Parathyroid adenoma (tissue), 2 donors: ENCODE data around the gene STOX2.

Experiments
- H2AFZ ChIP-seq: fragments of 300-600 bp; sonication (generic); one replicate; pipeline ENCODE4 v1.7.0; 2017; ENCODE audit warnings: antibody characterized with exemption, mild to moderate bottlenecking
- H3K27ac ChIP-seq: fragments of 300-600 bp; sonication (generic); one replicate; pipeline ENCODE4 v1.7.0; 2017
- H3K27me3 ChIP-seq: fragments of 300-600 bp; sonication (generic); one replicate; pipeline ENCODE4 v1.7.0; 2017; ENCODE audit warnings: low read length; ENCODE audit not compliant: control insufficient read depth, insufficient read depth
- H3K36me3 ChIP-seq: fragments of 300-600 bp; sonication (generic); one replicate; pipeline ENCODE4 v1.7.0; 2017; ENCODE audit warnings: low read length; ENCODE audit not compliant: control insufficient read depth, insufficient read depth
- H3K4me1 ChIP-seq: fragments of 300-600 bp; sonication (generic); one replicate; pipeline ENCODE4 v1.7.0; 2017; ENCODE audit warnings: control low read depth
- H3K4me2 ChIP-seq: fragments of 300-600 bp; sonication (generic); one replicate; pipeline ENCODE4 v1.7.0; 2017; ENCODE audit warnings: low read length
- H3K4me3 ChIP-seq: fragments of 300-600 bp; sonication (generic); one replicate; pipeline ENCODE4 v1.7.0; 2017; ENCODE audit warnings: low read depth, low read length
- H3K79me2 ChIP-seq: fragments of 300-600 bp; sonication (generic); one replicate; pipeline ENCODE4 v1.7.0; 2017; ENCODE audit warnings: control low read depth
- H3K9ac ChIP-seq: fragments of 300-600 bp; sonication (generic); one replicate; pipeline ENCODE4 v1.7.0; 2017; ENCODE audit warnings: mild to moderate bottlenecking
- H3K9me3 ChIP-seq: fragments of 300-600 bp; sonication (generic); one replicate; pipeline ENCODE4 v1.7.0; 2017; ENCODE audit warnings: low read length; ENCODE audit not compliant: control insufficient read depth
- TF ChIP-seq, protein P1 (sequence below): fragments of 300-600 bp; sonication (generic); IDR thresholded peaks from one replicate; pipeline ENCODE4 v1.7.0; 2017; ENCODE audit warnings: antibody characterized with exemption, mild to moderate bottlenecking
- donor health status: primary hyperparathyroidism.

The STOX2 gene

GRCh38 chr4:183966371-183966770 is 61.3 kb downstream of the STOX2 start:
- H3K27me3 ChIP-seq = no peaks in the 10 kb centered on the region
- no peaks in the 10 kb centered on the region for H3K4me1 ChIP-seq
- no peak overlapping the region for H2AFZ ChIP-seq
- H3K4me2 ChIP-seq = no peak overlapping the region
- H3K9ac ChIP-seq = no peak overlapping the region
- no peak overlapping the region for H3K4me3 ChIP-seq
- H3K9me3 ChIP-seq = no peaks in the 10 kb centered on the region
- no peak overlapping the region for H3K27ac ChIP-seq
- no peaks in the 10 kb centered on the region for H3K36me3 ChIP-seq
- H3K79me2 ChIP-seq = peaks cover 2% of the 10 kb centered on the region
- TF ChIP-seq, protein P1, sequence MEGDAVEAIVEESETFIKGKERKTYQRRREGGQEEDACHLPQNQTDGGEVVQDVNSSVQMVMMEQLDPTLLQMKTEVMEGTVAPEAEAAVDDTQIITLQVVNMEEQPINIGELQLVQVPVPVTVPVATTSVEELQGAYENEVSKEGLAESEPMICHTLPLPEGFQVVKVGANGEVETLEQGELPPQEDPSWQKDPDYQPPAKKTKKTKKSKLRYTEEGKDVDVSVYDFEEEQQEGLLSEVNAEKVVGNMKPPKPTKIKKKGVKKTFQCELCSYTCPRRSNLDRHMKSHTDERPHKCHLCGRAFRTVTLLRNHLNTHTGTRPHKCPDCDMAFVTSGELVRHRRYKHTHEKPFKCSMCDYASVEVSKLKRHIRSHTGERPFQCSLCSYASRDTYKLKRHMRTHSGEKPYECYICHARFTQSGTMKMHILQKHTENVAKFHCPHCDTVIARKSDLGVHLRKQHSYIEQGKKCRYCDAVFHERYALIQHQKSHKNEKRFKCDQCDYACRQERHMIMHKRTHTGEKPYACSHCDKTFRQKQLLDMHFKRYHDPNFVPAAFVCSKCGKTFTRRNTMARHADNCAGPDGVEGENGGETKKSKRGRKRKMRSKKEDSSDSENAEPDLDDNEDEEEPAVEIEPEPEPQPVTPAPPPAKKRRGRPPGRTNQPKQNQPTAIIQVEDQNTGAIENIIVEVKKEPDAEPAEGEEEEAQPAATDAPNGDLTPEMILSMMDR = no peak

DNA sequence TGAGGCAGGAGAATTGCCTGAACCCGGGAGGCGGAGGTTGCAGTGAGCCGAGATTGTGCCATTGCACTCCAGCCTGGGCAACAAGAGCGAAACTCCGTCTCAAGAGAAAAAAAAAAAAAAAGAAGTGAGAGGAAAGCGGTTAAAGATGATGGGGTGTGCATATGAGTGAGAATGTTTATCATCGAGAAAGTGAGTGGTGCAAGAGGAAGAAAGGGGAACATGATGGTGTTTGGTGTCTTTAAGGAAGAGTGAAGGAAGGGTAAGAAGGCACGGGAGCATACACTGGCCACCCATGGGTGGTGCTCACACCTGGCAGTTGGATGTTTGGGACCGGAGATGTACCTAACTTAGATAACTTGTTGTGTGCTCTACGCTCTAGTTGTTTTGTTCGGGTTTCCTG is 62.2 kb downstream of the STOX2 start:
- H2AFZ ChIP-seq = no peak overlapping the region

DNA sequence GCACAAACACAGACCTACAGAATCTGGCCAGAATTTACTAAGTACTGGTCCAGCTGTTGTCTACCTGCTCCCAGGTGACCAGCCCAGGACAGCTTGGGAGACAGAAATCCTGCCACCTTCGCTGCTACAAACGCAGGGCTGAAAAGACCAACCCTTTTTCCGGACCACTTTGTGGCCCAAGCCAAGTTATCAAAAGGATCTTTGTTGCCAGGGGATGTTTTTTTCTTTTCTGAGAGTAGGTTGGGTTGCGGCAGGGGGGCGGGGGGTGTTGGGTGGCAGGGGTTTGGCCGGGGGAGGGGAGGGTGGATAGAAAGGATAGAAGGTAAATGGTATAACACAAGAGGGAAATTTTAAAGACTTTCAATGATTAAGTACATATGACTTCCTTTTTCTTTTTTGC is 63.4 kb downstream of the STOX2 start:
- H3K79me2 ChIP-seq = peaks cover 2% of the 10 kb centered on the region
- TF ChIP-seq, protein P1 = no peak
- H2AFZ ChIP-seq = no peak overlapping the region
- H3K4me1 ChIP-seq = no peaks in the 10 kb centered on the region
- no peak overlapping the region for H3K27ac ChIP-seq
- H3K27me3 ChIP-seq = no peaks in the 10 kb centered on the region
- H3K36me3 ChIP-seq = no peaks in the 10 kb centered on the region
- no peak overlapping the region for H3K4me2 ChIP-seq
- H3K9ac ChIP-seq = no peak overlapping the region
- no peaks in the 10 kb centered on the region for H3K9me3 ChIP-seq
- no peak overlapping the region for H3K4me3 ChIP-seq

More for the DNA sequence above, 62.2 kb downstream of the STOX2 start:
- peaks cover 2% of the 10 kb centered on the region for H3K79me2 ChIP-seq
- H3K9me3 ChIP-seq = no peaks in the 10 kb centered on the region
- no peak overlapping the region for H3K4me3 ChIP-seq
- no peaks in the 10 kb centered on the region for H3K4me1 ChIP-seq
- no peaks in the 10 kb centered on the region for H3K27me3 ChIP-seq
- TF ChIP-seq, protein P1 = no peak
- no peak overlapping the region for H3K27ac ChIP-seq
- no peak overlapping the region for H3K4me2 ChIP-seq
- H3K9ac ChIP-seq = no peak overlapping the region
- no peaks in the 10 kb centered on the region for H3K36me3 ChIP-seq

GRCh38 chr4:183968931-183969330 is 63.8 kb downstream of the STOX2 start:
- no peaks in the 10 kb centered on the region for H3K9me3 ChIP-seq
- H2AFZ ChIP-seq = no peak overlapping the region
- H3K27me3 ChIP-seq = no peaks in the 10 kb centered on the region
- H3K79me2 ChIP-seq = peaks cover 2% of the 10 kb centered on the region
- no peak overlapping the region for H3K27ac ChIP-seq
- TF ChIP-seq, protein P1 = no peak
- H3K36me3 ChIP-seq = no peaks in the 10 kb centered on the region
- H3K4me3 ChIP-seq = no peak overlapping the region
- no peaks in the 10 kb centered on the region for H3K4me1 ChIP-seq
- no peak overlapping the region for H3K9ac ChIP-seq
- no peak overlapping the region for H3K4me2 ChIP-seq

DNA sequence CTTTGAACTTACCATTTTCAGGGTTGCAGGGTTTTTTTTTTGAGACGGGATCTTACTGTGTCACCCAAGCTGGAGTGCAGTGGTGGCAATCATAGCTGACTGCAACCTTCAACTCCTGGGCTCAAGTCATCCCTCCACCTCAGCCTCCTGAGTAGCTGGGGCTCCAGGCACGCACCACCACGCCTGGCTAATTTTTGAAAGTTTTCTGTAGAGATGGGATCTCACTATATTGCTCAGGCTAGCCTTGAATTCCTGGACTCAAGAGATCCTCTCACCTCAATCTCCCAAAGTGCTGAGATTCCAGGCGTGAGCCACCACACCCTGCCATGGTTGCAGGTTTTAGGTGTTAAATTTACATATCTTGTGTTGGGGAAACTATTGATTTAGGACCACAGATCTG is 64.5 kb downstream of the STOX2 start:
- H3K27me3 ChIP-seq = no peaks in the 10 kb centered on the region
- H3K4me1 ChIP-seq = no peaks in the 10 kb centered on the region
- H2AFZ ChIP-seq = no peak overlapping the region
- H3K9me3 ChIP-seq = no peaks in the 10 kb centered on the region
- H3K79me2 ChIP-seq = peaks cover 1% of the 10 kb centered on the region
- no peak overlapping the region for H3K9ac ChIP-seq
- H3K4me2 ChIP-seq = no peak overlapping the region
- no peaks in the 10 kb centered on the region for H3K36me3 ChIP-seq
- H3K27ac ChIP-seq = no peak overlapping the region
- TF ChIP-seq, protein P1 = no peak
- H3K4me3 ChIP-seq = no peak overlapping the region
